ENCODE results near the gene HNRNPDL.
"Not testable (repeated sequence)": the region's sequence is repeated elsewhere in the genome, so short reads cannot be mapped to it uniquely, and the experiment has no call there.

Gene HNRNPDL

DNA sequence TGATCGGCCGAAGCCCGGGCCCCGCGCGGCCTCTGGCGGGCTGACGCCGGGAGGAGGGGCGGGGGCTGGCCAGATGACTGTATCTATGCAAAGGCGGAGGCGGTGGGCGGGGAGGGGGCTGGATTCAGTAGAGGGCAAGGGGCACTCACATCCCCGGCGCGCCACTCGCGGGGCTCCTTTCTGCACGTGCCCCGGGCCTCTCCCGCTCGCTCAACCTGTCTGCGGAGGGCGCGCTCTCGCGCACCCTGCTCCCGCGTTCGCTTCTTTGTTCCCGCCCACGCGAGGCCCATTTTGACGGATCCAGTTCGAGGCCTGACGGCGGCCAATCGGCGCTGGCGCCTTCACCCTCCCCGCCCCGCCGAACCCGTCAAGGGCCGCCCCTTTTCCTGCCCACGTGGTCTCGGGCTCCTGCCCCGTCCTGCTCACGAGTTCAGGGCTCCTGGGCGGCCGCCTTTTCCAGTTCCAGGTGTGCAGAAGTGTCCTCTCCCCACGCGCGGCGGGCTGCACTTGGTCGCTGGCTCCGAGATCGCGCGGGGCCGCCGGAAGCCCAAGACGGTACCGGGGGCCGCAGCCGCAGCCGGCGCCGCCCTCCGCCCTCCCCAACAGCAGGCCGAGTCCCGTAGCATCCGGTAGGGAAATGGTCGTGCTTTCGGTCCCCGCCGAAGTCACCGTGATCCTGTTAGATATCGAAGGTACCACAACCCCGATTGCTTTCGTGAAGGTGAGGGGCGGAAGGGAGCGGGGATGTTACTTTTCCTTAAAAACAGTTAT lies at the start of gene HNRNPDL, which contains the start of gene ENOPH1:
Gene HNRNPDL, minus strand, starts transcription at position 270 of the 771 bp plus-strand sequence. CDS start 772 bp downstream, outside the sequence.
Gene ENOPH1, plus strand, starts transcription at position 398 of the 771 bp plus-strand sequence. Its CDS starts 240 bp downstream, at position 638.
- peak; percentile 97 for DNase-seq
- in situ Hi-C loops (cut with MboI; ENCODE audit: low pct_unique_long_range_greater_than_20kb, low sequenced_read_pairs), result no loop called here

DNA sequence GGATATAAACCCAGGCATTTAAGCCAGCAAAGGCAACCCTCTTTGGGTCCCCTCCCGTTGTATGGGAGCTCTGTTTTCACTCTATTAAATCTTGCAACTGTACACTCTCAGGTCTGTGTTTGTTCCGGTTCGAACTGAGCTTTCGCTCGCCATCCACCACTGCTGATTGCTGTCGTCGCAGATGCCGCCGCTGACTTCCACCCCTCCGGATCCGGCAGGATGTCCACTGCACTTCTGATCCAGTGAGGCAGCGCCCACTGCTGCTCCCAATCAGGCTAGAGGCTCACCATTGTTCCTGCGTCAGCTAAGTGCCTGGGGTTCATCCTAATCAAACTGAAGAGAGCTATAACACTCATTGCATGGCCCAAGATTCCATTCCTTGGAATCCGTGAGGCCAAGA lies 49.3 kb upstream of the HNRNPDL start:
- in situ Hi-C loops (cut with MboI; ENCODE audit: low pct_unique_long_range_greater_than_20kb, low sequenced_read_pairs), result no loop called here

DNA sequence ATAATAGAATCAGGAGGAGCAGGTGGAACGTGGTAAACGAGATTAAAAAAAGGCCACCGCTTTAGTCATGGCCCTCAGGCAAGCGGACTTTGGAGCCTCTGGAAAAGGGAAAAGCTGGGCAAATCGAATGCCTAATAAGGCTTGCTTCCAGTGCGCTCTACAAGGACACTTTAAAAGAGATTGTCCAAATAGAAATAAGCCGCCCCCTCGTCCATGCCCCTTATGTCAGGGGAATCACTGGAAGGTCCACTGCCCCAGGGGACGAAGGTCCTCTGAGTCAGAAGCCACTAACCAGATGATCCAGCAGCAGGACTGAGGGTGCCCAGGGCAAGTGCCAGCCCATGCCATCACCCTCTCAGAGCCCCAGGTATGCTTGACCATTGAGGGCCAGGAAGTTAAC lies 47.2 kb upstream of the HNRNPDL start:
- DNase-seq; in situ Hi-C loops (cut with MboI; ENCODE audit: low pct_unique_long_range_greater_than_20kb, low sequenced_read_pairs): not testable (repeated sequence)

More for the DNA sequence above, 49.3 kb upstream of the HNRNPDL start:
- no peak for DNase-seq

DNA sequence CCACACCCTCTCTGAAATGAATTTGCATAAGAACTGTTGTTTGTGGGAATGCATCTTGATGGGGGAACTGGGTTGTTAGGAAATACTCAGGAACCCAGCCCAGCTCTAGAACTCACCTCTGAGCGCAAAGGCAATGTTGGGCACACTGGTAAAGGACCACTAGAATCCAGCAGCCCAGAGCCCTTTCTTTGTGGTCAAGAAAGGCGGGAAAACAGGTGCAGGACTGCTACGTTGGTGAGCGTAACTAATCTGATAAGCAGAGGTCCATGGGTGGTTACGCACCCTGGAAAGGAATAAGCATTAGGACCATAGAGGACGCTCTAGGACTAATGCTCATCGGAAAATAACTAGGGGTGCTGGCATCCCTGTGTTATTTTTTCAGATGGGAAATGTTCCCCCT lies 45.7 kb upstream of the HNRNPDL start:
- DNase-seq; in situ Hi-C loops (cut with MboI; ENCODE audit: low pct_unique_long_range_greater_than_20kb, low sequenced_read_pairs): not testable (repeated sequence)

DNA sequence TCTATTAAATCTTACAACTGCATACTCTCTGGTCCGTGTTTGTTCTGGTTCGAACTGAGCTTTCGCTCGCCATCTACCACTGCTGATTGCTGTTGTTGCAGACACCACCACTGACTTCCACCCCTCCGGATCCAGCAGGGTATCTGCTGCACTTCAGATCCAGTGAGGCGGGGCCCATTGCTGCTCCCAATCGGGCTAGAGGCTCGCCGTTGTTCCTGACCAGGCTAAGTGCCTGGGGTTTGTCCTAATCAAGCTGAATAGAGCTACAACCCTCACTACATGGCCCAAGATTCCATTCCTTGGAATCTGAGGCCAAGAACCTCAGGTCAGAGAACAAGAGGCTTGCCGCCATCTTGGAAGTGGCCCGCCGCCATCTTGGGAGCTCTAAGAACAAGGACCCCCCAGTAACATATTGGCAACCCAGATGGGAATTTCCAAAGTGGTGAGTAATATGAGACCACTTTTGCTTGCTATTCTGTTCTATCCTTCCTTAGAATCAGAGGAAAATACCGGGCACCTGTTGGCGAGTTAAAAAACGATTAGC lies 43.4 kb upstream of the HNRNPDL start:
- in situ Hi-C loops (cut with MboI; ENCODE audit: low pct_unique_long_range_greater_than_20kb, low sequenced_read_pairs), result no loop called here
- no peak for DNase-seq

DNA sequence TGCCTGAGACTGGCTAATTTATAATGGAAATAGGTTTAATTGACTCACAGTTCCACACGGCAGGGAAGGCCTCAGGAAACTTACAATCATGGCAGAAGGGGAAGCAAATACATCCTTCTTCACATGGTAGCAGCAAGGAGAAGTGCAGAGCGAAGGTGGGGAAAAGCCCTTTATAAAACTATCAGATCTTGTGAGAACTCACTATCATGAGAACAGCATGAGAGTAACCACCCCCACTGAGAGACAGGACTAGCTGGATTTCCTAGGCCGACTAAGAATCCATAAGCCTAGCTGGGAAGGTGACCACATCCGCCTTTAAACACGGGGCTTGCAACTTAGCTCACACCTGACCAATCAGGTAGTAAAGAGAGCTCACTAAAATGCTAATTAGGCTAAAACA lies 42.8 kb upstream of the HNRNPDL start:
- DNase-seq; in situ Hi-C loops (cut with MboI; ENCODE audit: low pct_unique_long_range_greater_than_20kb, low sequenced_read_pairs): not testable (repeated sequence)

DNA sequence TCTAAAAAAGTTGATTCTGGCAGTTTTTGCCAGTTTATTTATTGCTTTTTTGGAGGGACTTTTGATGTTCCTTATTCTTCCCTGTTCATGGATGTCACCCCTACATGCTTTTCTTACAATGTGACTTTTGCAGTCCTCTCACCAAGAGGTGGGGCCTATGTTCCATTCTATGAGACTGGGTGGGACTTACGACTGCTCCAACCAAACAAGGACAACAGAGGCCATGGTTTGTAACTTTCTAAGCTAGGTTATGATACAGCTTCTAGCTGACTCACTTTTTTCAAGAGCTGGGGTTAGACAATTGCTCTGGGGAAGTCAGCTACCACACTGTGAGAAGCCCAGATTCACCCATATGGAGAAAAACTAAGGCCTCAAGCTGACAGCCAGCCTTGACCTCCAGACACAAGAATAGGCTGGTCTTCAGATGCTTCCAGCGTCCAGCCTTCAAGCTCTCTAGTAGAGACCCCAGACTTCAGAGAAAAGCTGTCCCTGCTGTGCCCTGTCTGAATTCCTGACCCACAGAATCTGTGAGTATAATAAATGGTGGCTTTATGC lies 39.6 kb upstream of the HNRNPDL start:
- in situ Hi-C loops (cut with MboI; ENCODE audit: low pct_unique_long_range_greater_than_20kb, low sequenced_read_pairs), result no loop called here
- DNase-seq, result peak; percentile 12

DNA sequence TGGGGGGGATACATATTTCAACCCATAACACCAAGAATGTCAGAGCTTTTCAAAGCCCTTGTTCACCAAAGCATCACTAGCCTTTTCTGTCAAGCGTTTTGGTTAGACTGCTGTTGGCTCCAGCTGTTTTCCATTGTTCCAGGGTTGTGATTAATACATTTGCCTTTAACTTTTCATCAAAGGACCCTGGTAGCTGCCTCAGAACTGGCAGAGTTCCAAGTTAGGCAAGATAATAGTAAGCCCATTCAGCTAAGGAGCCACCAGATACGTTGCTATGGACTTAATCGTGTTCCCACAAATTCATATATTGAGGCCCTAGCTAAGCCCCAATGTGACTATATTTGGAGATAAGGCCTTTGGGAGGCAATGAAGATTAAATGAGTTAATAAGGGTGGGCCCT lies 37.2 kb upstream of the HNRNPDL start:
- in situ Hi-C loops (cut with MboI; ENCODE audit: low pct_unique_long_range_greater_than_20kb, low sequenced_read_pairs), result no loop called here
- DNase-seq, result no peak

DNA sequence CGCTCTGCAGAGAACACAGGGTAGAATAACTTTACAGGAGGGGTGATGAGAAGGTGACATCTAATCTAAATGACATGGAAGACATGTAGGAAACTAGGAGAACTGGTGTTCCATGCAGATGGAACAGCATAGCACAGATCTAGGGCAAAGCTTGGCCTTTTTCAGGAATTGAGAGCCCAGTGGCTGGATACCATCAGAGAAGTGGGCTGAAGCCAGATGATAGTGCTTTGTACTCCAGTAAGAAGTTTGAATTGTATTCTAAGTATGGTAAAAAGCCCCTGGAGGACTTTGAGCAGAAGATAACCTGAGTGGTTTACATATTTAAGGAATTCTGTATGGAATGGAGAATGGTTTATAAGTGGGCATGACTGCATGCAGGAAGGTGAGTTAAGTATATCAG lies 33.0 kb upstream of the HNRNPDL start:
- in situ Hi-C loops (cut with MboI; ENCODE audit: low pct_unique_long_range_greater_than_20kb, low sequenced_read_pairs), result no loop called here
- no peak for DNase-seq

DNA sequence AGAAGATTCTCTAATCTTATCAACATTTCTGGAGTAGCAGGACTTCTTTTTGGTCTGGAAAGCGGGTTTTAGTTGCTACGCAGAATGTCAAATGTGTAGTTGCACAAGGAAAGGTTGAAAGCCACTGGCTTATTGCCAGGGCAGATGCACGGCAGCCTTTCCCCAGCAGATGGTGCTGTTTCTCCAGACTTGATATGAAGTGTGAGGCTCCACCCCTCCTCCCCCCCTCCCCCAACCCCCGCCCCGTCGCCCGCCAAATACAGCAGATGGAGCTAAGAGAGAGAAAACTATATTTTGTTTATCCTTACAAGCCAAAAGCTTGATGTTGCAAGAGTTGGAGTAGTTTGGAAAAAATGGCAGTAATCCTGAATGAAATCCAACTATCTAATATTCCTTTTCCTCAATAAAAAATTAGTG lies 32.2 kb upstream of the HNRNPDL start:
- peak; percentile 89 for DNase-seq
- in situ Hi-C loops (cut with MboI; ENCODE audit: low pct_unique_long_range_greater_than_20kb, low sequenced_read_pairs), result no loop called here

DNA sequence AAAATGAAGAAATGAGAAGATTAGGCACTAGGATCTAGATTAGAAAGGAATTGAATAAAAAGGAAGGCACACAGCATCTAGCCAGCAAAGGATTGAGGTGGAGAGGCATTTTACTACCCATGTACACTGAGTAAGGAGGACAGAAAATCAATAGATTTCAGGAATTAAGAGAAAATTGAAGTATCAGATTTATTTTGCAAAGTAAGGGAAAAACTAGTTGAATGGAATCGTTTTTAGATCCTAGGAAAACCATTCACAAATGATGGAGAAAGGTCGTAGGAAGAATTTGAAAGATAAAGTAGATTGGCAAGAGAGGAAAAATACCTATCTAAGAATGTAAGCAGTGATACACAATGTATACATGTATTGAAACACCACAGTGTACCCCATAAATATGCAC lies 31.4 kb upstream of the HNRNPDL start:
- in situ Hi-C loops (cut with MboI; ENCODE audit: low pct_unique_long_range_greater_than_20kb, low sequenced_read_pairs), result no loop called here
- DNase-seq, result no peak

DNA sequence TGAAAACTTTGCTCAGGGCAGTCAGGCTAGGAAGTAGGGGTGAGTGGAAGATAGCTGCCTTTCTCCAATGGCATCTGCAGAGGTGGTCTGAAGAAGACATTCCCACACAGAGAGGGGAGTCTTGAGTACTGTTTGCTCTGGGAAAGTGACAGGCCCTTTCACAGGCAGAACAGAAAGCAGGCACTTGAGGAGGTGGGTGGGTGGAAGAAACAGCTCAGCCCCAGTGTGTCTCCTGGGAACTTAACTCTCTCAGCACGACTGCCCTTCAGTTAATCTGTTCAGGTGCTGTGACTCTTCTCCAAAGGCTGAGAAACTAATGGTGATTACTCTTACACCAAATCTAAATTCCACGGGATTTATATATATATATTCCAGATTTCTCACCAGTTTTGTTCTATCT lies 28.5 kb upstream of the HNRNPDL start:
- in situ Hi-C loops (cut with MboI; ENCODE audit: low pct_unique_long_range_greater_than_20kb, low sequenced_read_pairs), result no loop called here
- no peak for DNase-seq

DNA sequence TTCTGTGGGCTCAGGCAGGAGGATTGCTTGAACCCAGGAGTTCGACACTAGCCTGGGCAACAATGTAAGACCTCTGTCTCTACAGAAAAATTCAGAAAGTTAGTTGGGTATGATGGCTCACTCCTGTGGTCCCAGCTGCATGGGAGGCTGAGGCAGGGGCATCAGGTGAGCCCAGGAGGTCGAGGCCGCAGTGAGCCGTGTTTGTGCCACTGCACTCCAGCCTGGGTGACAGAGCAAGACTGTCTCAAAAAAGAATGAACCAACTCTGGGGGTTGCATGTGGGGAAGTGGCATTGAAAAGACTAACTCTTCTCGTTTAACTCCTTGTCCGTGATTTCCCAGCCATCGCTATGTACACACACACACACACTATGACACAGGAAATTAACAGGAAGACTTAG lies 27.0 kb upstream of the HNRNPDL start:
- in situ Hi-C loops (cut with MboI; ENCODE audit: low pct_unique_long_range_greater_than_20kb, low sequenced_read_pairs), result no loop called here
- DNase-seq, result no peak

DNA sequence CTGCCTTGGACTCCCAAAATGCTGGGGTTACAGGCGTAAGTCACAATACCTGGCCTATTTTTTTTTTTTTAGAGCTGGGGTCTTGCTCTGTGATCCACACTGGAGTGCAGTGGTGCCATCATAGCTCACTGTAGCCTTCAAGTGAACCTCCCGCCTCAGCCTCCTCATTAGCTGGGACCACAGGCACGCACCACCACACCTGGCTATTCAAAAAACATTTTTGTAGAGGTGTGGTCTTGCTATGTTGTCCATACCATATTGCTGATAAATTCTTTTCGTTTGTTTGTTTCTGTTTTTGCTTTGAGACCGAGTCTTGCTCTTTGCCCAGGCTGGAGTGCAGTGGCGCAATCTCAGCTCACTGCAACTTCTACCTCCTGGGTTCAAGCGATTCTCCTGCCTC lies 21.8 kb upstream of the HNRNPDL start:
- in situ Hi-C loops (cut with MboI; ENCODE audit: low pct_unique_long_range_greater_than_20kb, low sequenced_read_pairs), result no loop called here

DNA sequence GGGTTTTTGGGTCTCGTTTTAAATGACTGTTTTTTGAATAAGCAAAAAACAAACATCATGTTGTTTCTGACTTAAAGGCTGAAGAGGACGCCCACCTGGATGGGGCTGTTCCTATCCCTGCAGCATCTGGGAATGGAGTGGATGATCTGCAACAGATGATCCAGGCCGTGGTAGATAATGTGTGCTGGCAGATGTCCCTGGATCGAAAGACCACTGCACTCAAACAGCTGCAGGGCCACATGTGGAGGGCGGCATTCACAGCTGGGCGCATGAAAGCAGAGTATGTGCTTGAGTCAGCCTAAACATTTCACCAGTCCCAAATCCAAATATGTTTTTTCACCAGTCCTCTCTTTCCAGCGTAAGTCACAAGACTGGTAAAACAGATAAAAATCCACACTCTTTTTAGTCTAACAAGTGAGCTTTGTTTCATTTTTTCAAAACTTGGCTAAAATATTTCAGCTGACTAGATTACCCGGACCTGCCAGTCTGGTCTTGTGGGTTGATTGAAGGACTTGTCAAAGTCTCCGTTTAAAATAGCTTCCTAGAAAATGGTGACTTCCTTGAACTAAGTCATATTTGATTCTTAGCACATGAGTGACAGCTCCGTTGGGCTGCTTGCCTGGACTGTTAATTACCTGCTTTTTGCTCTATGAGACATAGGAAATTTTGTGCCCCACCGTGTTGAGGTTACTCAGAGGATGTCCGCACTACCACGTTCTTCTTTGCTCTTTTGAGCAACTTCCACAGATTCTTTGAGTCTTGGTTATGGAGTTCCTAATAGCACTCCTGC lies 20.9 kb upstream of the HNRNPDL start:
- DNase-seq, result no peak
- in situ Hi-C loops (cut with MboI; ENCODE audit: low pct_unique_long_range_greater_than_20kb, low sequenced_read_pairs), result no loop called here

More for the DNA sequence above, 21.8 kb upstream of the HNRNPDL start:
- DNase-seq, result no peak

DNA sequence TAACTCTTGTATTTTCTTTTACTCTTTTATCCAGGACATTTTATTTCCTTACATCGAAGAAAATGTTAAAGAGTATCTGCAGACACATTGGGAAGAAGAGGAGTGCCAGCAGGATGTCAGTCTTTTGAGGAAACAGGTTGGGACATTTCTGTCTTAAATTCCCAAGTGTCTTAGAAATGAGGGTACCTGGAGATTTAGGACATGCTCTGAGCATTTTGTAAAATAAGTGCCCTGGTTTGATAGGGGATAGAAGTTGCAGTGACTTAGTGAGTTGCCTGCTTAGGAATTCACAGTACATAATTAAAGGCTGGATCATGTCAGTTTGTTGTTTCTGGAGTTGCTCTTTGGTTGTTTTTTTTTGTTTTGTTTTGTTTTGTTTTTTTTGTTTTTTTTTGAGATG lies 17.6 kb upstream of the HNRNPDL start:
- in situ Hi-C loops (cut with MboI; ENCODE audit: low pct_unique_long_range_greater_than_20kb, low sequenced_read_pairs), result no loop called here
- DNase-seq, result no peak

DNA sequence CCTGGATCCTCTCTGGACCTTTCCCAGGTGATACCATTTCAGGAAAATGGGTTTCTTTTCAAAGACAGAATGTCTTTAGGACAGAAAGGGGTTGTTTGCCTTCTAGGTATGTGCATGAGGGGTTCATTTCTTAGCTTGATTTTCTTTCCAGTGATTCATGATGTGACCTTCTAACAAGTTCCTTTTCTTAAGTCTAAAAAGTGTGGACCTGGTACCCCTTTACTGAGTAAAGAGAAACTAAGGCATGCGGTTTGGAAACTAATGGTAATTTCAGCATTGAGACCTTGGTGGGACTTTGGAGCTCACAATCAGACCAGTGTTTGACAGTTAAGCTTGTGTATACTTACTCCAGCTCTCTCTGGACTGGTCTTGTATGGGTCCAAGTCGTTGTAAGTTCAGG lies 8.8 kb upstream of the HNRNPDL start:
- no peak for DNase-seq
- in situ Hi-C loops (cut with MboI; ENCODE audit: low pct_unique_long_range_greater_than_20kb, low sequenced_read_pairs), result no loop called here

DNA sequence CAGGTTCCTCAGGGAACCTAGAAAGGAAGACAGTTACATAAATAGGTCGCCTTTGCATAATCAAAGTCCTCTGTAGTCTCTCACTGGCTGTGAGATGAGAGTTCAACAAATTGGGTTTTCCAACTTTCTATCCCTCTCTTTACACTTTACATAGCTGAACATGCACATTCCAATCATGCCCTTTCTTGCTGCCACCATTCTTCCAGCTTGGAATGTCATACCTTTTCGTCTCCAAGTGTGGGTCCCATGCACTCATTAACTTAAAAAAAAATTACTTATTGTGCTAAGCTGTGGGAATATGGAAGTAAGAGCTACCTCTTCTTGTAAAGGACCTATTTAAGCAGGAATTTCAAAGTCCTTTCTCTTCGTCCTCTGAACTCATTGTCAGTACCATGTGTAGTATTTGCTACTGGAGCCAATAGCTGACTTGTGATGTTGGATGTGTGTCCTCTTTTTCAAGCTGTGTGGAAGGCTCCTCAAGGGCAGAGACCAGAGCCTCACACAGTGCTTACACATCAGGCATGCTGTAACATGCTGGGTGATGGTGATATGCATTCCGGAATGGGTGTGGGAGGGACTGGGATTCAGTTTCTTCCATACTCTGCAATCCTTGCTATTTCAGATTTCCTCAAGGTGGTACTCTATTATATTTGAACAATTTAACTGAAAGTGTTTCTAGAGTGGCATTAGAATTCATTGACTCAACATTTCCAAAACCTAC lies 7.2 kb upstream of the HNRNPDL start:
- in situ Hi-C loops (cut with MboI; ENCODE audit: low pct_unique_long_range_greater_than_20kb, low sequenced_read_pairs), result no loop called here

DNA sequence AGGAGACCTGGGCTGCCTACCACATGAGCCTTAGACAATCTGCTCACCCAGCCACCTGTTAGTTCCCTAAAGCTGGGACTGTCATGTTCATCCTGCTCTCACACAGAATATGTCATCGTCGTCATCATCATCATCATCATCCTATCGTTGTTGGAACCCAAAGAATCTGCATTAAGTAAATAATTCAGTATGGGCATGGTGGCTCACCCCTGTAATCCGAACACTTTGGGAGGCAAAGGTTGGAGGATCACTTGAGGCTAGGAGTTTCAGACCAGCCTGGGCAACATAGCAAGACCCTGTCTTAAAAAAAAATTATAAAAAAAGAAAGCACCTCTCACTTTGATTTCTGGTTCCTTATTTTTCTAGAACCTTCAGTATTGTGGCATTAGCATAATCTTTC lies 6.5 kb upstream of the HNRNPDL start:
- DNase-seq, result no peak
- in situ Hi-C loops (cut with MboI; ENCODE audit: low pct_unique_long_range_greater_than_20kb, low sequenced_read_pairs), result no loop called here

More for the DNA sequence above, 7.2 kb upstream of the HNRNPDL start:
- DNase-seq, result no peak

All from KBM-7 (cell line).